GM18951 (cell line): ENCODE measurements around the gene OPN1MW.
"Not testable (repeated sequence)": the region's sequence is repeated elsewhere in the genome, so short reads cannot be mapped to it uniquely, and the experiment has no call there.

Experiments used
- POLR2A ChIP-seq: IDR thresholded peaks from 4 replicates; pipeline ENCODE4 v1.6.1; 2011; ENCODE audit warnings: mild to moderate bottlenecking; ENCODE audit not compliant: insufficient read length, insufficient read depth; ENCODE audit errors: extremely low read depth
- in situ Hi-C: fragments of 300-500 bp; cut with MboI; formaldehyde crosslinking; loops from one replicate; pipeline ENCODE4 v1.12.0; 2022; ENCODE audit warnings: low sequenced_read_pairs, mixed read lengths, inconsistent platforms; ENCODE audit not compliant: unreplicated experiment

Gene OPN1MW

GRCh38 chrX:154182296-154182695, at the start of gene OPN1MW:
Gene OPN1MW, plus strand, starts transcription at chrX:154182596. Its CDS starts 82 bp downstream, at chrX:154182678.
- in situ Hi-C loops, result not testable (repeated sequence)

GRCh38 chrX:154135458-154136229, 46.8 kb upstream of the OPN1MW start:
- in situ Hi-C loops, result no loop called here
- no peak for TF ChIP-seq POLR2A

- no peak for TF ChIP-seq POLR2A
- in situ Hi-C loops, result no loop called here
Measured at GRCh38 chrX:154136627-154137161, 45.7 kb upstream of the OPN1MW start.

GRCh38 chrX:154138857-154139256, 43.5 kb upstream of the OPN1MW start:
- TF ChIP-seq POLR2A, result no peak
- in situ Hi-C loops, result no loop called here

- in situ Hi-C loops, result no loop called here
- TF ChIP-seq POLR2A, result no peak
Measured at GRCh38 chrX:154140206-154140605, 42.2 kb upstream of the OPN1MW start.

- no peak for TF ChIP-seq POLR2A
- in situ Hi-C loops, result no loop called here
Measured at GRCh38 chrX:154140742-154141141, 41.7 kb upstream of the OPN1MW start.

GRCh38 chrX:154142386-154142785, 40.0 kb upstream of the OPN1MW start:
- TF ChIP-seq POLR2A, result no peak
- in situ Hi-C loops, result no loop called here

- no peak for TF ChIP-seq POLR2A
- in situ Hi-C loops, result no loop called here
Measured at GRCh38 chrX:154142950-154143745, 39.2 kb upstream of the OPN1MW start.

GRCh38 chrX:154144010-154144409, 38.4 kb upstream of the OPN1MW start, which contains the start of gene OPN1LW:
Gene OPN1LW, plus strand, starts transcription at chrX:154144243. Its CDS starts 41 bp downstream, at chrX:154144284.
- in situ Hi-C loops, result not testable (repeated sequence)

- in situ Hi-C loops, result not testable (repeated sequence)
Measured at GRCh38 chrX:154151030-154151429, 31.4 kb upstream of the OPN1MW start.

- in situ Hi-C loops, result not testable (repeated sequence)
Measured at GRCh38 chrX:154156221-154156620, 26.2 kb upstream of the OPN1MW start.

GRCh38 chrX:154157207-154157606, 25.2 kb upstream of the OPN1MW start:
- in situ Hi-C loops, result not testable (repeated sequence)

- in situ Hi-C loops, result not testable (repeated sequence)
Measured at GRCh38 chrX:154159345-154159744, 23.1 kb upstream of the OPN1MW start.

- in situ Hi-C loops, result not testable (repeated sequence)
Measured at GRCh38 chrX:154164902-154165301, 17.5 kb upstream of the OPN1MW start.

- in situ Hi-C loops, result not testable (repeated sequence)
Measured at GRCh38 chrX:154168384-154168783, 14.0 kb upstream of the OPN1MW start.

GRCh38 chrX:154172535-154172943, 9.9 kb upstream of the OPN1MW start:
- in situ Hi-C loops, result not testable (repeated sequence)

- in situ Hi-C loops, result not testable (repeated sequence)
Measured at GRCh38 chrX:154174356-154174755, 8.0 kb upstream of the OPN1MW start.

GRCh38 chrX:154183794-154184193, 1.4 kb downstream of the OPN1MW start:
- in situ Hi-C loops, result not testable (repeated sequence)

GRCh38 chrX:154192846-154193245, 10.4 kb downstream of the OPN1MW start:
- in situ Hi-C loops, result not testable (repeated sequence)
